SK-N-SH treated with all-trans-retinoic acid at 6 μM for 48 hours (cell line): ENCODE results near the gene TRIM49B.
"Not testable (repeated sequence)": the region's sequence is repeated elsewhere in the genome, so short reads cannot be mapped to it uniquely, and the experiment has no call there.

Experiments used
- ARNTL ChIP-seq: fragments of 450-650 bp; formaldehyde crosslinking; IDR thresholded peaks from 2 replicates; pipeline ENCODE4 v1.5.0; 2020; ENCODE audit warnings: low read depth, mild to moderate bottlenecking, moderate library complexity, borderline replicate concordance
- BACH2 ChIP-seq: fragments of 250-450 bp; sonication (Bioruptor Pico); IDR thresholded peaks from 2 replicates; pipeline ENCODE4 v1.9.0; 2021; ENCODE audit warnings: mild to moderate bottlenecking, borderline replicate concordance
- CSDC2 ChIP-seq: fragments of 250-450 bp; sonication (Bioruptor Pico); IDR thresholded peaks from 2 replicates; pipeline ENCODE4 v1.5.0; 2020; ENCODE audit warnings: mild to moderate bottlenecking, moderate library complexity
- ESRRG ChIP-seq: fragments of 250-450 bp; sonication (Bioruptor Pico); IDR thresholded peaks from 2 replicates; pipeline ENCODE4 v1.6.1; 2021; ENCODE audit warnings: mild to moderate bottlenecking
- POU6F1 ChIP-seq: fragments of 250-450 bp; sonication (Bioruptor Pico); IDR thresholded peaks from 2 replicates; pipeline ENCODE4 v1.8.0; 2021; ENCODE audit warnings: low read depth, mild to moderate bottlenecking, moderate library complexity, borderline replicate concordance
- PPARA ChIP-seq: fragments of 250-450 bp; sonication (Bioruptor Pico); IDR thresholded peaks from 2 replicates; pipeline ENCODE4 v1.5.0; 2020; ENCODE audit warnings: mild to moderate bottlenecking, borderline replicate concordance
- RARB ChIP-seq: fragments of 250-450 bp; sonication (Bioruptor Pico); IDR thresholded peaks from 2 replicates; pipeline ENCODE4 v1.8.0; 2021; ENCODE audit warnings: mild to moderate bottlenecking, moderate library complexity
- SNAI2 ChIP-seq: fragments of 250-450 bp; sonication (Bioruptor Pico); IDR thresholded peaks from 2 replicates; pipeline ENCODE4 v1.5.0; 2020; ENCODE audit warnings: mild to moderate bottlenecking, moderate library complexity
- ZFP3 ChIP-seq: fragments of 250-450 bp; sonication (Bioruptor Pico); IDR thresholded peaks from 2 replicates; pipeline ENCODE4 v1.5.0; 2020; ENCODE audit warnings: mild to moderate bottlenecking, moderate library complexity
- ZFP30 ChIP-seq: fragments of 450-650 bp; formaldehyde crosslinking; IDR thresholded peaks from 2 replicates; pipeline ENCODE4 v1.5.0; 2022; ENCODE audit warnings: mild to moderate bottlenecking, moderate library complexity
- ZNF565 ChIP-seq: fragments of 450-650 bp; formaldehyde crosslinking; conservative IDR thresholded peaks from 2 replicates; pipeline ENCODE4 v1.5.0; 2020; ENCODE audit warnings: low read depth, mild to moderate bottlenecking, moderate library complexity
- TF ChIP-seq, protein P1 (sequence below): fragments of 250-450 bp; sonication (Bioruptor Pico); IDR thresholded peaks from 2 replicates; pipeline ENCODE4 v1.8.0; 2020; ENCODE audit warnings: mild to moderate bottlenecking, moderate library complexity, borderline replicate concordance
- TF ChIP-seq, protein P2 (sequence below): fragments of 250-450 bp; sonication (Bioruptor Pico); IDR thresholded peaks from 2 replicates; pipeline ENCODE4 v1.5.1; 2020; ENCODE audit warnings: low read depth, mild to moderate bottlenecking, moderate library complexity

DNA sequence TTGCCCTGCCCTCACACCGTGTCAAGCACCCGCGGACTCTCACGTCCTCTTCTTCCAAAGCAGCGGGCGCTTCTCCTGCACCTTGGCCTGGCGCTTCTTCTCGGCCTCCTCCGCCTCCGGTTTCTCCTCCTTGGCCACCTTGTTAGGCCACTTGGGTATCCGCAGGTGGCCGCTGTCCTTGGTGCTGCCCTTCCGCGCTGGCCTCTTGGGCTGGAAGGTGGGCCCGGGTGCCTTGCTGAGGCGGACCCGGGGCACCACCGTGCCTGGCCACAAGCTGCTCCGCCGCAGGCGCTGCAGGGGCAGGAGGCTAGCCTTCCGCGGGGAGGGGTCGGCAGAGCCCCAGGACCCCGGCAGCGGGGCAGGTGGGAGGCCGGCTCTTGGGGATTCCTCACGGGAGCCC lies 19.6 kb downstream of the TRIM49B start:
- not testable (repeated sequence) for TF ChIP-seq CSDC2 (CRISPR knock-in tag); ESRRG (CRISPR knock-in tag); ARNTL (CRISPR knock-in tag); ZFP30 (CRISPR knock-in tag); ZNF565 (CRISPR knock-in tag); RARB (CRISPR knock-in tag); ZFP3 (CRISPR knock-in tag); POU6F1 (CRISPR knock-in tag); PPARA; BACH2; SNAI2 (CRISPR knock-in tag)
- TF ChIP-seq, protein P1, sequence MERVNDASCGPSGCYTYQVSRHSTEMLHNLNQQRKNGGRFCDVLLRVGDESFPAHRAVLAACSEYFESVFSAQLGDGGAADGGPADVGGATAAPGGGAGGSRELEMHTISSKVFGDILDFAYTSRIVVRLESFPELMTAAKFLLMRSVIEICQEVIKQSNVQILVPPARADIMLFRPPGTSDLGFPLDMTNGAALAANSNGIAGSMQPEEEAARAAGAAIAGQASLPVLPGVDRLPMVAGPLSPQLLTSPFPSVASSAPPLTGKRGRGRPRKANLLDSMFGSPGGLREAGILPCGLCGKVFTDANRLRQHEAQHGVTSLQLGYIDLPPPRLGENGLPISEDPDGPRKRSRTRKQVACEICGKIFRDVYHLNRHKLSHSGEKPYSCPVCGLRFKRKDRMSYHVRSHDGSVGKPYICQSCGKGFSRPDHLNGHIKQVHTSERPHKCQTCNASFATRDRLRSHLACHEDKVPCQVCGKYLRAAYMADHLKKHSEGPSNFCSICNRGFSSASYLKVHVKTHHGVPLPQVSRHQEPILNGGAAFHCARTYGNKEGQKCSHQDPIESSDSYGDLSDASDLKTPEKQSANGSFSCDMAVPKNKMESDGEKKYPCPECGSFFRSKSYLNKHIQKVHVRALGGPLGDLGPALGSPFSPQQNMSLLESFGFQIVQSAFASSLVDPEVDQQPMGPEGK (CRISPR knock-in tag): not testable (repeated sequence)
- TF ChIP-seq, protein P2, sequence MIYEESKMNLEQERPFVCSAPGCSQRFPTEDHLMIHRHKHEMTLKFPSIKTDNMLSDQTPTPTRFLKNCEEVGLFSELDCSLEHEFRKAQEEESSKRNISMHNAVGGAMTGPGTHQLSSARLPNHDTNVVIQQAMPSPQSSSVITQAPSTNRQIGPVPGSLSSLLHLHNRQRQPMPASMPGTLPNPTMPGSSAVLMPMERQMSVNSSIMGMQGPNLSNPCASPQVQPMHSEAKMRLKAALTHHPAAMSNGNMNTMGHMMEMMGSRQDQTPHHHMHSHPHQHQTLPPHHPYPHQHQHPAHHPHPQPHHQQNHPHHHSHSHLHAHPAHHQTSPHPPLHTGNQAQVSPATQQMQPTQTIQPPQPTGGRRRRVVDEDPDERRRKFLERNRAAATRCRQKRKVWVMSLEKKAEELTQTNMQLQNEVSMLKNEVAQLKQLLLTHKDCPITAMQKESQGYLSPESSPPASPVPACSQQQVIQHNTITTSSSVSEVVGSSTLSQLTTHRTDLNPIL (CRISPR knock-in tag): not testable (repeated sequence)
